Limb (tissue), 2 donors: Measurements from ENCODE around the gene PFDN1.

ENCODE experiments used
- DNase-seq, 2 donors: peaks; one replicate each; pipeline ENCODE4 v3.0.0-alpha.2; 2016; ENCODE audit errors: extremely low spot score in 2 of 2

PFDN1 gene

GRCh38 chr5:140296289-140296688 is 6.6 kb downstream of the PFDN1 start:
- no peak for DNase-seq

GRCh38 chr5:140295414-140295813 is 7.5 kb downstream of the PFDN1 start:
- peak; percentile 44 to 85 for DNase-seq

- DNase-seq: no peak
Measured at GRCh38 chr5:140294753-140295152, 8.1 kb downstream of the PFDN1 start.

GRCh38 chr5:140293849-140294100 is 9.1 kb downstream of the PFDN1 start:
- DNase-seq: no peak

- no peak for DNase-seq
Measured at GRCh38 chr5:140293091-140293848, 9.6 kb downstream of the PFDN1 start.

GRCh38 chr5:140292212-140293036 is 10.5 kb downstream of the PFDN1 start:
- DNase-seq: no peak

GRCh38 chr5:140287801-140288521 is 14.9 kb downstream of the PFDN1 start:
- DNase-seq: no peak

GRCh38 chr5:140286424-140286823 is 16.5 kb downstream of the PFDN1 start:
- no peak for DNase-seq

- DNase-seq: no peak
Measured at GRCh38 chr5:140284013-140284412, 18.9 kb downstream of the PFDN1 start.

GRCh38 chr5:140282266-140282665 is 20.6 kb downstream of the PFDN1 start:
- no peak for DNase-seq

GRCh38 chr5:140275837-140276236 is 27.1 kb downstream of the PFDN1 start:
- DNase-seq: no peak

GRCh38 chr5:140273401-140273877 is 29.5 kb downstream of the PFDN1 start:
- no peak for DNase-seq

GRCh38 chr5:140270008-140270407 is 32.9 kb downstream of the PFDN1 start:
- DNase-seq: no peak

- no peak for DNase-seq
Measured at GRCh38 chr5:140267559-140268018, 35.3 kb downstream of the PFDN1 start.

- no peak for DNase-seq
Measured at GRCh38 chr5:140267201-140267540, 35.7 kb downstream of the PFDN1 start.

- no peak for DNase-seq
Measured at GRCh38 chr5:140266471-140267200, 36.3 kb downstream of the PFDN1 start.

- no peak for DNase-seq
Measured at GRCh38 chr5:140265845-140266244, 37.1 kb downstream of the PFDN1 start.

GRCh38 chr5:140262839-140263238 is 40.1 kb downstream of the PFDN1 start:
- no peak for DNase-seq

GRCh38 chr5:140262221-140262620 is 40.7 kb downstream of the PFDN1 start:
- no peak for DNase-seq

- DNase-seq: no peak
Measured at GRCh38 chr5:140261403-140262171, 41.3 kb downstream of the PFDN1 start.
